GM10847 (cell line): ENCODE results near the gene THOP1.
A peak's percentile ranks its signal among the peaks of the same experiment; 100 is the strongest.

Source experiments
- POLR2A ChIP-seq: IDR thresholded peaks from 2 replicates; pipeline ENCODE4 v1.6.1; 2011; ENCODE audit not compliant: insufficient read length; ENCODE audit errors: extremely low read depth

THOP1 gene

DNA sequence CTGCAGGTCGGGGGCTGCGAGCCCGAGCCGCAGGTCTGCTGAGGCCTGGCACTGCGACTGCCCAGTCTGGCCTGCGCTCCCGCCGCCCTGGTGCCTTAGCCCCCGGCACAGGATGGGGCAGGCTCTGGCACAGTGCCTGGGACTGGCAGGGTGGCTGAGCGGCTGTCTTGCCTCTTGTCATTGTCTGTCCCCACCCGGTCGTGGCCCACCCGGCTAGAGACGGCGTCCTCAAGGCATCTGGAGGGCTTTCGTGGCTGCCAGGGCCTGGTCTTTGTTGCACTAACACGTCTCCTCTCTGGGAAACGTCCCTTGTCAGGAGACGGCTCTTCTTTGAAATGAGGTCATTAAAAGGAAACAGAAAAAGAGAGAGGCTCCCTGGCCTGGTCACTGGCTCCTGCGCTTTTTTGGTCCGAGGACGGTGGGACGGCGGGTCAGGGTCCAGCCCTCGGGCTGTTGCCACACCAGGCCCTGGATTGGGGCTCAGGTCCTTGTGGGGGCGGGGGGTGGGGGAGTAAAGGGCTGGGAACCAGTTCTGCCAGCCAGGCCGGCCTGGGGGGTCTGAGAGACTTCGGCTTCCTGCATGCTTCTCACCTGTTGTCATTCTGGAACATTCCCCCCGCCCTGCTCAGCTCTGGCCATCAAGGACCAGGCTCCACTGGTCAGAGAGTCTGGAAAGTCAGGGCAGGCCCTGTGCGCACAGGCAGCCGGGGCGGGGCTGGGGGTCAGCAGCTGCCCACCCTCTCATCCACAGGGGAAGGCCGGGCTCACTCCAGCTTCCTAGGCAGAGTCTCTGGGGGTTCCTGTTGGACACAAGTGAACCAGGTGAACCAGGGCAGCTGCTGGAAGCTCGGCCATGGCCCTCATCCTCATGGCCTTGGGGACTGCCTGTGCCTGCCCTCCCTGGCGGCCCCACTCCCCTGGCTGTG is 28.2 kb downstream of the THOP1 start:
- no peak for TF ChIP-seq POLR2A

DNA sequence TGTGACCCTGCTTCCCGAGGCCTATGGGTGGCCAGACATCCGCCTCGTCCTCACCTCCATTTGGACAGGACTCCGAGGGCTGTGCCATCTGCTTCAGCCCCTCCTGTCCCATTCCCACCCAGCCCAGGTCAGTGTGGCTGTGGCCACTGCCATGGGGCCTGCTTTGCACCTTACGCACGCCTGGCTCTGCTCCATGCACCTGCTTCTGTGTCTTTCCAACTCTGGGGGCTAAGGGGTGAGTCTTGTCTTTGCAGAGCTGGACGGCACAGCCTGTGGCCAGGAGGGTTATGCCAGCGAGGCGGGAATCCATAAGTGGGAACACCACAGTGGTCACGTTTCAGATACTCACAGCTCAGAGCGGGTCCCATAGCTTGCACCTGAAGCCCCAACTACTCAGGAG is 29.1 kb downstream of the THOP1 start:
- TF ChIP-seq POLR2A: no peak

DNA sequence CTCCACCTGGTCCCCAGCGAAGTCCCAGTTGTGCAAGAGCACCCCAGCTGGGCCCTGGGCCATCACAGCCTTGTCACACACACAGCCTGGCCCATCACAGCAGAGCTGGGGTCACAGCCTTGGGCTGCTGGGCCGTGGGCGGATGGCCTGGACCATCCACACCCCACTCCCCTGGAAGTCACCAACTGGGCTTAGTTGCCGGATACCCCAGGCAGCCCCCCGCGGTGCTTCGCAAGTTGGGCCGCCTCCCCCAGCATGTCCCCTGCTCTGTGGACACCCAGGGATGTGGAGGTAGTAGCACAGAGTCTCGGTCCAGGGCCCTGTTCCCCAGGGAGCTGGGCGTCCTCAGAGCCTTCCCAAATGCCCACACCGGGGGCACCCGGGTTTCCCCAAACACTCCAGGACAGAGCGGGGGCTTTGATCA is 29.9 kb downstream of the THOP1 start:
- no peak for TF ChIP-seq POLR2A

DNA sequence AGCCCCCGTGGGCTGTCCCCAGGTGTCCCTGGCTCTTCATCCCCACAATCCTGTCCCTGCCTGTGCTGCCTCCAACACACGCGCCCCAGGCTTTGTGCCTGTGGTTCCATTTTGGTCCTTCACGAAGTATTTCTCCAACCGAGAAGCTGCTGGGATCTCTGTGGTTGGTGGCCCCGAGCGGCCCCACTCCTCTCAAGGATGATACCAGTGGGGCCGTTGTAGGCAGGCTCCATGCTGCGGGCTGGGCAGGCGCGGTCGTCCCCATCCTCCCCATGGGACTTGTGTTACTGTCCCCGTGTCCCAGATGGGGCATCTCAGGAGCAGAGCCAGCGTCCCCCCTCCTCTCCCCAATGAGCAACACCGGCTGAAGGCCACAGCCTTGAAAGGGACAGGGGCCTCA is 30.6 kb downstream of the THOP1 start:
- no peak for TF ChIP-seq POLR2A

DNA sequence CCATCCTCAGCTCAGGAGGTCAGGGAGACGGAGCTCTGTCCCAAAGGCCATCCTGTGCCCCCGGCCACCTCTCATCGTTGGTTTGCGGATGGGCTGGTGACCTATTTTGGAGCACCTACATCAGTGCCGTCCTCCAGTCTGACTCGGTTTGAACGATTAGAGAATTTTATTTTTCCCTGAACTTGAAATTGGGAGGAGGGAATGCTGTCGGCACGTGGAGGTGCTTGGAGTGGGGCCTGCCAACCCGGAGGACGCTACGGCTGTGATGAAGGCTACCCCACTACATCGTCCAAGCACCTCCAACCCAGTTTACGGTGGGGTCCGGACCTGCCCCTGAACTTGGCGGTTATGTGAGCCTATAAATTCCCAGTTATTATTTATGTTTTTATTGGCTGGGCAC is 31.3 kb downstream of the THOP1 start:
- no peak for TF ChIP-seq POLR2A

DNA sequence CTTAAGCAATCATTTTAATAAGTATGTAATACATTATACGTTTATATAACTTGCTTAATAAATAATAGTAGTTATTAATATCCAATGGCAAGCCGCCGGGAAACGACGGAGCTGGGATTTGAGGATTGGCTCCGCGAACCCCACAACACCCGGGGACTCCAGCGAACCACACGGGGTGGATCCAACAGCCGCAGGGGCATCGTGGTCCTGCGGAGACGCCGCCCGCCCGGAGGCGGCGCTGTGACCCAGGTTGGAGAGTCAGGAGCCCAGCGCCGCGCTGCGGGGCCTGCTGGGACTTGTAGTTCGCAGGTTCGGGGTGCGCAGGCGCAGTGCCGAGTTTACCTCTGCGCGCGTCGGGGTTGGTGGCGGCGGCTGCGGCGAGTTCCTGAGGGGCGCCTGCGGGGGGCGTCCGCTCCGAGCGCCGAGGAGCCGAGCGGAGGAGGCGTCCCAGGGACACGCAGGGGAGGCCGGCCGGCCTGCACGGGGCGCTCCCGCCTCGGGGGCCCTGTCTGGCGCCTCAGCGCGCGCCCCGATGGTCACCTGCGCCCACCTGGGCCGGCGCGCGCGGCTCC is 34.3 kb downstream of the THOP1 start, which contains the start of gene ZNF554:
Gene ZNF554 (plus strand): TSS at position 329 of the 572 bp plus-strand sequence. CDS start 204 bp downstream, at position 533.
- peak; percentile 36 for TF ChIP-seq POLR2A

DNA sequence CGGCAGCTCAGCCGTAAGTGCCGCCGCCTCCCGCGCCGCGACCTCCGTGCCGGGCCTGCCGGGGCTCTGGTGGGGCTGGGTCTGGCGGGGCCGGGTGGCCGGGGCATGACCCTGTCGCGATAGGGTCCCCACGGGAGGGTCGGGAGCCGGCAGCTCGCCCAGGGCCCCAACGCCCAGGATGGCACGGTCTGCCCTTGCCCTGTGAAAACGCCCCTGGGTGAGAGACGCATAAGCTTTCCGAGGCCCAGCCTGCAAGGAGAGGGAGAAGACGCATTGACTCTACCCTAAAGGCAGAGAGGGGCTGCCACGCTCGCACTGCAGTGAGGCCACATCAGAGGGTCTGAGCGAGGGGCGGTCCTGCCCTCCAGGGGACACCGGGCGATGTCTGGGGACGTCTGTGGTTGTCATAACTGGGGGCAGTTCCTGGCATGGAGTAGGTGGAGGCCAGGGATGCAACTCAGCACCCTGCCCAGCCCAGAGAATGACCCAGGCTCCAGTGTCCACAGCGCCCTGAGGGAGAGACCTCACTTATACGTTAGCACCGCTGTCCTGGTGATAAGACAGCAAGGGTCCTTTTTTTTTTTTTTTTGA is 34.9 kb downstream of the THOP1 start:
- no peak for TF ChIP-seq POLR2A

DNA sequence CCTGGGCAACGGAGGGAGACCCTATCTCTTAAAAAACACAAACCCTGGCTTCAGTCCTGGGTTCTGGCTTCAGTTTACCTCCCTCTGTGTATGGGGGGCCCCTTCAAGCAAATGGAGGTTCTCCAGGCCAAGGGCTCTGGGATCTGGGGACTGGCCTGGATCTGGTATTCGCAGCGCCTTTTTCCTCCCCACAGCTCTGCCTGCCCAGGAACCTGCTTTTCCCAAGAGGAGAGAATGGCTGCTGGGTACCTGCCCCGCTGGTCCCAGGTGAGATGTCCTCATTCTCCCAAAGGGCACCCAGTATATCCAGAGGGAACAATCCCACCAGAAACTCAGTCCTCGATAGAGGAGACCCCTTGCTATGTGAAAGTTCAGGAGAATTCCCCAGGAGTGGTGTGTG is 37.5 kb downstream of the THOP1 start:
- TF ChIP-seq POLR2A: no peak

DNA sequence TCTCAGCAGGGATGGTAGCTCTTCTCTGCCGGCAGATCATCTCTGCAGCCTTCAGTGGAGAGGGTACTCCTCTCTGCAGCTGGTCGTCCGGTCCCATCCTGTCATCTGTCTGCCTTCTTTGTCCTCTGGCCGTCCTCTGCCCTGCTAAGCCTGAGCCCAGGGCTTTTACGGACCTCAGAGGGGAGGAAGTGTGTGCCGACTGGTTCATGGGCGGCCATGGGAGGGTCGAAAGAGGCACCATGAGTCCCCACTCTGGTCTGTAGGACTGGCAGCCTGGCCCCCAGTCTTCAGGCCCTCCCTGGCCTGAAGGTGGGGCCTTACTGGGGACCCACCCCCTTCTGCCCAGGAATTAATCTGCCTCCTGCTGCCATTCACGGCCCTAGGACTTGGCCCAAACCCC is 38.3 kb downstream of the THOP1 start:
- no peak for TF ChIP-seq POLR2A

DNA sequence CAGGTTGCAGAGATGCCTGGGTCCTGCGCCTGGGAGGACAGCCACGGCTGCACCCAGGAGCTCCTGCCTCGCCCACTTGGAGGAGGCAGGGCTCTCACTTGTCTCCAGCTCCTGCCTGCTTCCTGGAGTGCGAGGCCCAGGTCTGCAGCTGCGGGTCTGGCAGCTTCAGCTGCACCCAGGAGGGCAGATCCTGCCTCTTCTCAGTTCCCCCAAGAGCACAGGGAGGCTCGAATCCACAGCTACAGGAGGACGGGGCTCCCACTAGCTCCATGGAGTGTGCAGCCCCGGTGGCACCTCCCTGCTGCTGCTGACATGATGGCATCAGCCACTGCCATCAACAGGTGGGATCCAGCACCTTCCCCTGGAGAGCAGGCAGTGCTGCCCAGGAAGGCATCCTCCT is 38.8 kb downstream of the THOP1 start:
- TF ChIP-seq POLR2A: no peak

DNA sequence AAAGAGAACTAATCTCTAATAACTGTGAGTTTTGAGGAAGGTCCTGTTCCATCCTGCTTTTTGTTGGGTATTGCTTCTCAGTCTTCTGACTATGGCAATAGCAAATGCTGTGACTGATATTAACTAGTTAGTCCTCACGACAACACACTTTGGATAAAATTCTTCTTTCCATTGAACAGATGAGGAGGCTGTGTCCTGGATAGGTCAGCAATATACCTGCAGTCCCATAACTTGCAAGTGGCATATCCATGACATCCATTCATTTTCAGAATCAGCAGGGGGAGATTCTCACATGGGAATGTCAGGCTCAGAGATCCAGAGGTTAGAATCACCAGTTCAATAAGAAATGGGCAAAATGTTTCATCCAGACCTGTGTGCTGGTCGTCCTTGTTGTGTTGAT is 41.7 kb downstream of the THOP1 start:
- no peak for TF ChIP-seq POLR2A

DNA sequence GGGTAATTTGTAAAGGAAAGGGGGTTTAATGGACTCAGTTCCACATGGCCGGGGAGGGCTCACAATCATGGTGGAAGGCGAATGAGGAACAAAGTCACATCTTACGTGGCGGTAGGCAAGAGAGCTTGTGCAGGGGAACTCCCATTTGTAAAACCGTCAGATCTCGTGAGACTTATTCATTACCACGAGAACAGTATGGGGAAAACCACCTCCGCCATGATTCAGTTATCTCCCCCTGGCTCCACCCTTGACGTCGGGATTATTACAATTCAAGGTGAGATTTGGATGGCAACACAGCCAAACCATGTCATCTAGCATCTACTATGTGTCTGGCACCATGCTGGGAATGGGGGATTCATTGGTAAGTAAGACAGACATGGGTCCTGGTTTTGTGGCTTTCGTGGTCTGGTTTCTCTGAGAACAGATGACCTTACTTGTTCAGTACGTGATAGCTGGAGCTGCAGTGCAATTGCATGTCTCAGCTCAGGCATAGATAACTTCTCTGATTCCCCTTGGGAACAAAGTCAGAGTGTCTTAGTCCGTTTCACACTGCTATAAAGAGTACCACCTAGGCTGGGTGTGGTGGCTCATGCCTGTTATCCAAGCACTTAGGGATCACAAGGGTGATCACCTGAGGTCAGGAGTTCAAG is 42.7 kb downstream of the THOP1 start:
- TF ChIP-seq POLR2A: no peak

DNA sequence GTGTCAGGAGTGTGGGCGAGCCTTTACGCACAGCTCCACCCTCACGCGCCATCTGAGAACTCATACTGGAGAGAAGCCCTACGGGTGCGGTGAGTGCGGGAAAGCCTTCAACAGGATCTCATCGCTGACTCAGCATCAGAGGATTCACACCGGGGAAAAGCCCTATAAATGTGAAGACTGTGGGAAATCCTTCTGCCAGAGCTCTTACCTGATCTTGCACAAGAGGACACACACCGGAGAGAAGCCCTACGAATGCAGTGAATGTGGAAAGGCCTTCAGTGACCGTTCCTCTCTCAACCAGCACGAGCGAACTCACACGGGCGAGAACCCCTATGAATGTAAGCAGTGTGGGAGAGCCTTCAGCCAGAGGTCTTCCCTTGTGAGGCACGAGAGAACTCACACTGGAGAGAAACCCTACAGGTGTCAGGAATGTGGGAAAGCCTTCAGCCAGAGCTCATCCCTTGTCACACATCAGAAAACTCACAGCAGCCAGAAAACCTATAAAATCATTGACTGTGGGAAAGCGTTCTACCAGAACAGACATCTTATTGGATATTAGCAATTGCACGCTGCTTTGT is 49.1 kb downstream of the THOP1 start:
- TF ChIP-seq POLR2A: no peak

DNA sequence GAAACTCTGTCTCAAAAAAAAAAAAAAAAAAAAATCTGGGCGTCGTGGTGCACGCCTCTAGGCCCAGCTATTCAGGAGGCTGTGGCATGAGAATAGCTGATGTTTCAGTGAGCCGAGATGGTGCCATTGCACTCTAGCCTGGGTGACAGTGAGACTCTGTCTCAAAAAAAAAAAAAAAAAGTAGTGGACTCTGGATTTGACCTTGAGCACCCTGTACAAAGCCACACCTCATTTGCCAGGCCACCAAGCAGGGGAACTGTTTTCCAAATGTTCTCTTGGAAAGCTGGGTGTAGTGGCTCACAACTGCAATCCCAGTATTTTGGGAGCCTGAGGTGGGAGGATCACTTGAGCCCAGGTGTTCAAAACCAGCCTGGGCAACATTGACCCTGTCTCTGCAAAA is 52.1 kb downstream of the THOP1 start:
- TF ChIP-seq POLR2A: no peak
